OCI-LY3 (cell line): ENCODE results near the gene CTSL.

Experiments
- H2AFZ ChIP-seq: fragments of 200-600, 300-600 bp; shearing (Covaris generic); 2 replicates; pipeline ENCODE4 v1.6.0; 2014; ENCODE audit warnings: antibody characterized with exemption, low read depth, low read length
- H3K27ac ChIP-seq: fragments of 200-600, 300-600 bp; sonication (generic); 2 replicates; pipeline ENCODE4 v1.5.1; 2014; ENCODE audit warnings: mild to moderate bottlenecking, low read length, moderate library complexity, mixed read lengths
- H3K27me3 ChIP-seq: fragments of 200-600, 300-600 bp; sonication (generic); 2 replicates; pipeline ENCODE4 v1.6.1; 2014; ENCODE audit warnings: low read depth, low read length, mixed read lengths
- H3K36me3 ChIP-seq: fragments of 200-600, 300-600 bp; sonication (generic); replicated peaks from 2 replicates; pipeline ENCODE3; 2014; ENCODE audit warnings: low read depth, low read length, mixed read lengths
- H3K4me1 ChIP-seq: fragments of 300-600, 200-600 bp; sonication (generic); 2 replicates; pipeline ENCODE4 v1.6.1; 2014; ENCODE audit warnings: low read length, mixed read lengths
- H3K4me2 ChIP-seq: fragments of 200-600, 300-600 bp; sonication (generic); 2 replicates; pipeline ENCODE4 v1.6.1; 2014; ENCODE audit warnings: low read length, mixed read lengths
- H3K4me3 ChIP-seq: fragments of 300-600, 200-600 bp; sonication (generic); 2 replicates; pipeline ENCODE4 v1.5.1; 2014; ENCODE audit warnings: antibody characterized with exemption, mild to moderate bottlenecking, low read length, moderate library complexity
- H3K79me2 ChIP-seq: fragments of 300-600, 200-600 bp; shearing (Covaris generic); 2 replicates; pipeline ENCODE4 v1.6.1; 2014; ENCODE audit warnings: mild to moderate bottlenecking, low read length, mixed read lengths
- H3K9ac ChIP-seq: fragments of 300-600, 200-600 bp; shearing (Covaris generic); 2 replicates; pipeline ENCODE4 v1.6.0; 2014; ENCODE audit warnings: mild to moderate bottlenecking, low read length, moderate library complexity
- H3K9me3 ChIP-seq: fragments of 200-600, 300-600 bp; shearing (Covaris generic); 2 replicates; pipeline ENCODE4 v1.6.1; 2014; ENCODE audit warnings: low read length, mixed read lengths; ENCODE audit not compliant: insufficient read depth
- H4K20me1 ChIP-seq: fragments of 200-600, 300-600 bp; sonication (generic); 2 replicates; pipeline ENCODE4 v1.6.1; 2016; ENCODE audit warnings: low read length, mixed read lengths; ENCODE audit not compliant: insufficient read depth
- CTCF ChIP-seq: fragments of 200-600, 300-600 bp; sonication (generic); IDR thresholded peaks from 2 replicates; pipeline ENCODE4 v1.5.1; 2014; ENCODE audit warnings: antibody characterized with exemption, low read length, low read depth
- EZH2phosphoT487 ChIP-seq: fragments of 200-600 bp; shearing (Covaris generic); IDR thresholded peaks from 2 replicates; pipeline ENCODE4 v1.6.1; 2018; ENCODE audit warnings: antibody characterized with exemption, mixed run types, low read depth

The CTSL gene

GRCh38 chr9:87778996-87779395, 53.1 kb downstream of the CTSL start:
- Histone ChIP-seq H3K27ac (no peak overlapping the region), H3K4me2 (no peak overlapping the region), H3K9ac (no peak overlapping the region), H2AFZ (no peak overlapping the region), H3K9me3 (no peaks in the 10 kb centered on the region), H3K27me3 (no peaks in the 10 kb centered on the region), H3K79me2 (no peaks in the 10 kb centered on the region), H3K36me3 (no peaks in the 10 kb centered on the region), H3K4me3 (no peak overlapping the region), H3K4me1 (no peaks in the 10 kb centered on the region), H4K20me1 (no peaks in the 10 kb centered on the region)
- TF ChIP-seq EZH2phosphoT487: no peak
- no peak for TF ChIP-seq CTCF
